Kidney (tissue), 14 donors: ENCODE data around the gene ROR2. TPM values are rescaled to one million over a fixed set of nuclear protein-coding genes. Genes with fewer than 3 reads are reported as not detected.

Source experiments
- DNase-seq, 5 donors: peaks; one replicate each; pipeline ENCODE4 v3.0.0-alpha.2; 2013 to 2020
- FAIRE-seq: peaks from 2 replicates; lab custom pipeline; 2012; peaks lifted over from hg19 to GRCh38; lab: Jason Lieb, UNC
- H3K27ac ChIP-seq, 2 donors: one replicate each; pipeline ENCODE4 v1.7.0; 2013; ENCODE audit warnings: low read depth in 2 of 2, low read length in 2 of 2, inconsistent platforms in 1 of 2
- H3K27me3 ChIP-seq: one replicate; pipeline ENCODE4 v1.7.1; 2013; ENCODE audit warnings: low read length, inconsistent platforms; ENCODE audit not compliant: control insufficient read depth, insufficient read depth
- H3K36me3 ChIP-seq, 3 donors: one replicate each; pipeline versions ENCODE4 v1.7.0 to v1.7.1; 2013; ENCODE audit warnings: low read length in 3 of 3, control low read depth in 1 of 3, inconsistent platforms in 1 of 3; ENCODE audit not compliant: insufficient read depth in 3 of 3, control insufficient read depth in 2 of 3
- H3K4me1 ChIP-seq, 3 donors: one replicate each; pipeline versions ENCODE4 v1.7.0 to v1.7.1; 2013; ENCODE audit warnings: low read length in 3 of 3, inconsistent platforms in 1 of 3, low read depth in 1 of 3; ENCODE audit not compliant: control insufficient read depth in 2 of 3, insufficient read depth in 2 of 3
- H3K4me3 ChIP-seq, 3 donors: one replicate each; pipeline versions ENCODE4 v1.7.0 to v1.8.1; 2013; ENCODE audit warnings: low read length in 3 of 3, control low read depth in 1 of 3, inconsistent platforms in 1 of 3
- H3K9ac ChIP-seq, 3 donors: one replicate each; pipeline versions ENCODE4 v1.7.0 to v1.7.1; 2013; ENCODE audit warnings: low read length in 3 of 3, control low read depth in 1 of 3, inconsistent platforms in 1 of 3
- H3K9me3 ChIP-seq, 3 donors: one replicate each; pipeline versions ENCODE4 v1.7.0 to v1.7.1; 2013; ENCODE audit warnings: low read length in 3 of 3, control low read depth in 1 of 3, inconsistent platforms in 1 of 3; ENCODE audit not compliant: control insufficient read depth in 2 of 3, insufficient read depth in 1 of 3
- intact Hi-C: fragments of 100-400 bp; cut with DNase I; formaldehyde crosslinking; loops from one replicate; pipeline ENCODE4 v1.11.1; 2022
- polyA plus RNA-seq: library from polyadenylated mRNA; stranded (reverse); fragments of 350-450 nt; fragmentation: Illumina TruSeq; extraction: RNeasy Lipid Tissue Mini Kit (QIAGEN cat#74804); gene quantifications from one replicate; pipeline ENCODE4 v1.2.3, GENCODE V29; 2014; ENCODE audit warnings: low read depth, low replicate concordance; ENCODE audit not compliant: insufficient read depth
- total RNA-seq: library from RNA; stranded (reverse); fragmentation: NEBNext Ultra II Directional; extraction: Animal tissue kit (Norgen Biotek cat#: 25700); gene quantifications from one replicate; pipeline ENCODE4 v1.2.1, GENCODE V29; 2021
- TF ChIP-seq, protein P1 (sequence below): IDR thresholded peaks from 3 replicates; pipeline ENCODE4 v1.5.1; 2012; ENCODE audit warnings: mild to moderate bottlenecking, moderate library complexity, borderline replicate concordance; ENCODE audit not compliant: insufficient read depth; ENCODE audit errors: extremely low read depth
- donor health status: control.
- donor health status: control.
- donor health status: control.
- donor health status: control.
- donor health status: control.
- donor health status: DM: yes; HTN: yes; CAD: no.
- donor health status: Normal renal cell carcinoma (clear cell type).

Gene ROR2
- total and polyA plus RNA-seq, 2 donors from 2014 or later, result 1.5 to 5.7 TPM

DNA sequence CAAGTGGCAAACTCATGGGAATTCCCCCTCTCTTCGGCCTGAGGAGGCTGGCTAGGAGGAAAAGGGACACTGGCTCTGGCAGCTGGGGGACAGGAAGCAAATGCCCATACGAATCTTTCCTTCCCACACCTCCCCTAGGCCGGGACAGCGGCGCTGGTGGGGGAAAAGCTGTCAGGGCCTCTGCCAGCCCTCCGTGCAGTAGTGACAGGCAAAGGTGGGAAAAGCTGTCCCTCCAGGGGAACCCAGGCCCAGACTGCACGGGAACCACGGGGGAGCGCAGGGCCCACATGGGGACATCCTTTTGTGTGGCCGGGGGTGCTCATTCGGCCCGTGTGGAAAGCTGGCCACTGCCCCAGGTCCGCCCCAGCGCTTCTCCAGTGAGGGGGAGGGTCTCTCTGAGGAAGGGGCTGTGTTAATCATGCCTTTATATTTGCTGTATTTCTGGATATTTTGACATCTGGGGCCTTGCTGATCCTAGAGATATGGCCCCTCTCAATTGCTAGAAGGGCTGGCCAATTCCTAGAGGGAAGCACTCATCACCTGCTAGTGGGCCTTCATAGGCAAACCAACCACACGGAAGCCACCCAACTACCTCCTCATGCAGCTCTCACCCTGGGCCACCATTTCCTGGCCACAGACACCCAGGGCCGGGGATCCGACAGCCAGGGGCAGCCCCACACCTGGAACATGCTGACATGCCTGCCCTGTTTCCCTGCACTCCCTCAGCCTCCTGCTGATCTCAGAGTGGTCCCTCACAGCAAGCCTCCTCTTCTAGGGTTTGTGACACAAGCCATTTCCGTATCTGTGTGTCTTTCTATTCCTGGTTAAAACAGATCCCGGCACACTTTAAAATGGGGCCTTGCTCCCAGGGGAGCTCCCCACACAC, 138.8 kb downstream of the ROR2 start:
- no peaks in the 10 kb centered on the region for H3K36me3 ChIP-seq
- H3K27me3 ChIP-seq, result no peaks in the 10 kb centered on the region
- no peak overlapping the region for H3K4me3 ChIP-seq
- TF ChIP-seq, protein P1, sequence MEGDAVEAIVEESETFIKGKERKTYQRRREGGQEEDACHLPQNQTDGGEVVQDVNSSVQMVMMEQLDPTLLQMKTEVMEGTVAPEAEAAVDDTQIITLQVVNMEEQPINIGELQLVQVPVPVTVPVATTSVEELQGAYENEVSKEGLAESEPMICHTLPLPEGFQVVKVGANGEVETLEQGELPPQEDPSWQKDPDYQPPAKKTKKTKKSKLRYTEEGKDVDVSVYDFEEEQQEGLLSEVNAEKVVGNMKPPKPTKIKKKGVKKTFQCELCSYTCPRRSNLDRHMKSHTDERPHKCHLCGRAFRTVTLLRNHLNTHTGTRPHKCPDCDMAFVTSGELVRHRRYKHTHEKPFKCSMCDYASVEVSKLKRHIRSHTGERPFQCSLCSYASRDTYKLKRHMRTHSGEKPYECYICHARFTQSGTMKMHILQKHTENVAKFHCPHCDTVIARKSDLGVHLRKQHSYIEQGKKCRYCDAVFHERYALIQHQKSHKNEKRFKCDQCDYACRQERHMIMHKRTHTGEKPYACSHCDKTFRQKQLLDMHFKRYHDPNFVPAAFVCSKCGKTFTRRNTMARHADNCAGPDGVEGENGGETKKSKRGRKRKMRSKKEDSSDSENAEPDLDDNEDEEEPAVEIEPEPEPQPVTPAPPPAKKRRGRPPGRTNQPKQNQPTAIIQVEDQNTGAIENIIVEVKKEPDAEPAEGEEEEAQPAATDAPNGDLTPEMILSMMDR, result no peak
- DNase-seq, result no peak
- no peak overlapping the region for H3K9ac ChIP-seq
- no peak overlapping the region for H3K27ac ChIP-seq
- H3K9me3 ChIP-seq, result no peaks in the 10 kb centered on the region
- FAIRE-seq, result no peak
- intact Hi-C loops, result no loop called here
- no peaks in the 10 kb centered on the region for H3K4me1 ChIP-seq

DNA sequence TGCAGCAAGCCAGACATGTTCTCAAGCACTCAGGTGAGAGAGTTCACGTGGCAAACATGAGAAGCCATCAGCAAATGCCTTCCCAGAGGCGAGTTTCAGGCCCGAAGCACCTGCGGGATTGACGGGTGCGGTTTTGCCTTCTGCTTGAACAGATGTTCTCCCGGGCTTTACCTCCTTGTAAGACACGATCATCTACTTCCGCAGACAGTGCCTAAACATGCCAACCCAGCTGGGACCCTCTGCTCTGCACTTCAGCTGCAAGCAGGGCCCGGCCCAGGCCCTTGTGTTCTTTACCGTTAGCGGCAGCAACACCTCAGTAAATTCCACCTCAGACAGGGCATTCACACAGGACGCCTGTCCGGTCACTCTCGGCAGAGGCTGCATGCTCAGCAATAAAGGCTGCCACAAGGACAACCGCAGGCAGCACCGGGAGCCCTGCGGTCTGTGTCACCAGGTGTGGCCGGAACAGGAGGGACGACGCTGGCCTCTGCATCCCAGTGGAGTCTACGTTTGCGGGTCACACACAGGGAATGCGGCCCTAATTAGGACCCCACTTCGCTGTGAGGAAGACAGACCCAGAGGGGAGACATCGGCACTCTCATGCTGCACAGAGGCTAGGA, 139.6 kb downstream of the ROR2 start:
- TF ChIP-seq, protein P1, result no peak
- no peaks in the 10 kb centered on the region for H3K4me1 ChIP-seq
- H3K27ac ChIP-seq, result no peak overlapping the region
- H3K9me3 ChIP-seq, result no peaks in the 10 kb centered on the region
- DNase-seq, result no peak
- H3K4me3 ChIP-seq, result no peak overlapping the region
- no peaks in the 10 kb centered on the region for H3K27me3 ChIP-seq
- no peaks in the 10 kb centered on the region for H3K36me3 ChIP-seq
- H3K9ac ChIP-seq, result no peak overlapping the region
- FAIRE-seq, result no peak
- intact Hi-C loops, result no loop called here

DNA sequence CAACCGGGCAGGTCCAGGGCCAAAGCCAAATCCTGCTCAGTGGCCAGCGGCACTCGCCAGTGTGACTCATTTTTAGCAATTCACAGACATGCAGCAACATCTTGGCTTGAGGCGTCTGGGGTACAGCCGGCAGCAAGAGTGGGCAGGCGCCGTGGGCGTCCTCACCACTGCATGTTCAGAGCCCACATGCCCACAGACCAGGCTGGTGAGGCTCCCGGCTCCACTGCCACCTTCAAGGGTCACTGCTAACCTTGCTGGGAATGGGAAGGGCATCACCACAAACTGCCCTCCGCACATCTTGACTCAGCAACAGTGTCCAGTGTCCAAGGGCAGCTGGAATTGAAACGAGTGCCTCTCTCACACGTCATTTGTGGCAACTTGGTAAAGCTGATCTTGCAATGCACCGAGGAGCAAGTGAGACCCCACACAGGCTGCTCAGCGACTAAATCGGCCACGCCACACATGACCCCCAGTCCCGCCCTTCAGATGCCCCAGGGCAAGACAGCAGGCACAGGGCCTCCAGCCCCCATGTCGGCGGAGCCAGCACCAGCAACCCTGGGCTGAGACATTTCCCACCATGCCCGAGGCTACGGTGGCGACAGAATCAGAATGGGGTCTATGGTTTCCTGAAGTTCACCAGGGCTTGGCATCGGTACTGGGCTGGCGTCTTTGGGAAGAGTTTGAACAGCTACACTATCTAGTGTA, 140.3 kb downstream of the ROR2 start:
- Histone ChIP-seq H3K9me3 (no peaks in the 10 kb centered on the region), H3K27ac (no peak overlapping the region), H3K9ac (no peak overlapping the region), H3K27me3 (no peaks in the 10 kb centered on the region), H3K4me1 (no peaks in the 10 kb centered on the region), H3K36me3 (no peaks in the 10 kb centered on the region), H3K4me3 (no peak overlapping the region)
- TF ChIP-seq, protein P1, result no peak
- FAIRE-seq, result no peak
- intact Hi-C loops, result no loop called here
- DNase-seq, result no peak
